IPS DF 6.9 (cell line): ENCODE results near the gene ZNF853.

Source experiments
- DNase-seq: peaks from one replicate; pipeline ENCODE4 v3.0.0-alpha.2; 2013; ENCODE audit warnings: low read depth, low spot score
- H3K27ac ChIP-seq: one replicate; pipeline ENCODE4 v1.5.1; 2013; ENCODE audit warnings: low read length, control low read depth
- H3K27me3 ChIP-seq: 2 replicates; pipeline ENCODE4 v1.6.1; 2013; ENCODE audit warnings: mild to moderate bottlenecking, low read length; ENCODE audit not compliant: control insufficient read depth, insufficient read depth
- H3K36me3 ChIP-seq: 2 replicates; pipeline ENCODE4 v1.6.1; 2013; ENCODE audit warnings: low read length; ENCODE audit not compliant: control insufficient read depth, insufficient read depth
- H3K4me1 ChIP-seq: 2 replicates; pipeline ENCODE4 v1.6.1; 2013; ENCODE audit warnings: low read length; ENCODE audit not compliant: control insufficient read depth, insufficient read depth
- H3K4me3 ChIP-seq: 2 replicates; pipeline ENCODE4 v1.5.1; 2013; ENCODE audit warnings: mild to moderate bottlenecking, low read length
- H3K9me3 ChIP-seq: 2 replicates; pipeline ENCODE4 v1.6.1; 2013; ENCODE audit warnings: low read length, inconsistent platforms; ENCODE audit not compliant: control insufficient read depth, insufficient read depth
- WGBS: extraction: QIAGEN DNeasy Blood & Tissue Kit; methylation state at CpG from one replicate; pipeline ENCODE4 v1.1.7; 2013; ENCODE audit warnings: mixed read lengths, missing lambda C conversion rate; ENCODE audit not compliant: insufficient read length, insufficient coverage; 5-methylcytosine and 5-hydroxymethylcytosine counted together

Gene ZNF853

DNA sequence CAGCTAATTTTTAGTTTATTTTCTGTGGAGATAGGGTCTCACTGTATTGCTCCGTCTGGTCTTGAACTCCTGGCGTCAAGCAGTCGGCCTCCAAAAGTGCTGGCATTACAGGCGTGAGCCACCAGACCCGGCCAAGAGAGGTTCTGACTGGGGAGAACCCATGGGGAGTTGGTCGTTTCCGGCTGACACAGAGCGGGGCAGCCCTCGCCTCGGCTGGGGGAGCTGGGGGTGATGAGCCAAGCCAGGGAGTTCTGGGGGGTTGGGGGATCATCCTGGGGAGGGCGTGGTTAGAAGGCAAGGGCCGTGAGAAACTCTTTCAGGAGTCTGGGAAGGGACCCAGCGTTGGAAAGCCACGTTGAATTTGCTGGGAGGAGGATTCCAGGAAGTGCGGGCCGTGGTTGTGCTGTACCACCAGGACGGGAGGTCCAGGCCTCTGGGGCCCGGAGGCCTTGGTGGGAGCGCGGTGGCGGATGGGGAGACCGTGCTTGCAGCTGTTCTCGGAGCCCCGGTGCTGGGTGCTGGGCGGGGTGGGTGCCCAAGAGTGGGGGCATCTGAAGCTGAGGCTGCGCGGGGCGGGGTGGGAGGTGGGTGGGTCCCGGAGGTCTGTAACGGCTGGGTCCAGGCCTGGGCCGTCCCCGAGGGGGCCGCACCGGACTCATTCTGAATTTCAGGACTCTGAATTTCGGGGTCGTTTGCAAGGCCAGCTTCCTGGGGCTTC, 8.4 kb upstream of the ZNF853 start:
- Histone ChIP-seq H3K4me3 (no peak overlapping the region), H3K36me3 (0 out of 2 replicates have a peak, but pooled peaks cover 3% of the 10 kb centered on the region), H3K4me1 (no peaks in the 10 kb centered on the region), H3K9me3 (no peaks in the 10 kb centered on the region), H3K27ac (no peak overlapping the region), H3K27me3 (no peaks in the 10 kb centered on the region)
- DNase-seq, result no peak
- no CpG with 5 or more reads among the region's 36 CpGs for WGBS

DNA sequence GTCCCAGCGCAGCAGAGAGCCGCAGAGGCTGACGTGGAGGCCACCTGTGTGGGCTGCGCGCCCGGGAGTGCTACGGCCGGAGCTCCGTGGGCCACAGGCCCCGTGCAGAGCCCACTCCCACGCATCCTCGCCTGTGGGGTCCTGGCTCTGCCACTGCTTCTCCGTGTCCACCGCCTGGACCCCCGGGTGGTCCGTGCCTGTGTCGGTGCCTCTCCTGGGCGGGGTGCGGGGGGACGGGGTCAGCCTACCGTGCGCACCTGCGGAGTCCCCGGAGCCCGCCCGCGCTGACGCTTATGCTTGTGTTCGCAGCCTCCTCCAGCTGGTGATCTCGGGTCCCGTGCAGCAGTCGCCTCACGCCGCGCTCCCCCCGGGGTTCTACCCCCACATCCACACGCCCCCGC, 7.8 kb upstream of the ZNF853 start:
- no CpG with 5 or more reads among the region's 38 CpGs for WGBS
- H3K27ac ChIP-seq, result no peak overlapping the region

DNA sequence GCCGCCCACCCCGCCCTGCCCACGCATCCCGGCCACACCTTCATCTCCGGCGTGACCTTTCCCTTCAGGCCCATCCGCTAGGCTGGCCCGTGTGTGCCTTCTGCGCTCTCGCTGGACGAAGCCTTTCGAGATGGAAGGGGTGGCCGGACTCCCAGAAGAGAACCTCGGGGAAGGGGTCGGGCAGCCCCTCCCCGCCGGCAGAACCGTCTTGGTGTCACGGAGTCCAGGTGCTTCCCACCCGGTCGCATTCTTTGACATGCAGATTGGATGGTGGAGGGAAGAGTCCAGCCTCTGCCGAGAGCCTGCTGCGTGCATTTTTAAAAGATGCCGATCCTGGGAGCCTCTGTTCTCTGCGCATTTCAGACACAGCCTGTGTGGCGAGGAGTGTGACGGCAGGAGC, 7.3 kb upstream of the ZNF853 start:
- Histone ChIP-seq H3K4me1 (no peaks in the 10 kb centered on the region), H3K36me3 (no peaks in the 10 kb centered on the region), H3K27me3 (no peaks in the 10 kb centered on the region), H3K27ac (no peak overlapping the region), H3K4me3 (no peak overlapping the region), H3K9me3 (no peaks in the 10 kb centered on the region)
- no CpG with 5 or more reads among the region's 27 CpGs for WGBS
- DNase-seq, result no peak

More for the DNA sequence above, 7.8 kb upstream of the ZNF853 start:
- no peak for DNase-seq
- no peaks in the 10 kb centered on the region for H3K4me1 ChIP-seq
- H3K27me3 ChIP-seq, result no peaks in the 10 kb centered on the region
- no peak overlapping the region for H3K4me3 ChIP-seq
- H3K9me3 ChIP-seq, result no peaks in the 10 kb centered on the region
- no peaks in the 10 kb centered on the region for H3K36me3 ChIP-seq

DNA sequence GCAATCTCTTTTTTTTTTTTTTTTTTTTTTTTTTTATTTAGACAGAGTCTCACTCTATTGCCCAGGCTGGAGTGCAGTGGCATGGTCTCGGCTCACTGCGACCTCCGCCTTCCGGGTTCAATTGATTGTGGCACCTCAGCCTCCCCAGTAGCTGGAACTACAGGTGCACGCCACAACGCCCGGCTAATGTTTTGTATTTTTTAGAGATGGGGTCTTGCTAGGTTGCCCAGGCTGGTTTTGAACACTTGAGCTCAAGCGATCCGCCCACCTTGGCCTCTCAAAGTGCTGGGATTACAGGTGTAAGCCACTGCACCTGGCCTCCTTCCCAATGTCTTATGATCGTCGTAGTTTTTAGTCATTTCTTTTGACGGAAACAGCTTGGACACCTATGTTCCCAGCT, 6.6 kb upstream of the ZNF853 start:
- H3K27ac ChIP-seq, result no peak overlapping the region
- no peak for DNase-seq
- no CpG with 5 or more reads among the region's 12 CpGs for WGBS
- H3K9me3 ChIP-seq, result no peaks in the 10 kb centered on the region
- no peaks in the 10 kb centered on the region for H3K36me3 ChIP-seq
- H3K4me3 ChIP-seq, result no peak overlapping the region
- H3K4me1 ChIP-seq, result peaks cover under 1% of the 10 kb centered on the region; the same call in 1 of the 2 replicates
- H3K27me3 ChIP-seq, result no peaks in the 10 kb centered on the region

GRCh38 chr7:6612819-6613218, 2.6 kb upstream of the ZNF853 start:
- no peak for DNase-seq
- peaks cover 8% of the 10 kb centered on the region; the same call in 1 of the 2 replicates for H3K4me1 ChIP-seq
- H3K27ac ChIP-seq, result no peak overlapping the region
- no peaks in the 10 kb centered on the region for H3K36me3 ChIP-seq
- no peaks in the 10 kb centered on the region for H3K9me3 ChIP-seq
- no CpG with 5 or more reads among the region's 7 CpGs for WGBS
- no peaks in the 10 kb centered on the region for H3K27me3 ChIP-seq
- H3K4me3 ChIP-seq, result no peak overlapping the region

DNA sequence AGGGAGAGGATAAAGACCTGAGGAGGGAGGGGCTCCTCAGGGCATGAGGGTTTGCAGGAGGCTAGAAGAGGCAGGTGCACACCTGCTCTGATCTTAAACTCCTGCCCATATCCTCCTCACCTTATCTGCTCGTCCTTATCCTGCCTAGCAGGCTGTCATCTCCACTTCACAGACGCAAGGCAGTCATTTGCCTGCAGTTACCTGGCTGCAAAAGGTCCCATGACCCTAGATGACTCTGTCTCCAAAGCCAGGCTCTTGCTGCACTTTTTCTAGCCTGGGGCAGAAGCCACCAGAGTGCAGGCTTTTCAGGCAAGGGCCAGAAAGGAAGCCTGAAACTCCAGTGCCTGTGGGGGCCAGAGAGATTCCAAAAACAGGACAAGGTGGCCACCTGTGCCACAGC, 1.7 kb upstream of the ZNF853 start:
- Histone ChIP-seq H3K9me3 (no peaks in the 10 kb centered on the region), H3K36me3 (no peaks in the 10 kb centered on the region), H3K27me3 (no peaks in the 10 kb centered on the region), H3K4me1 (peaks cover 8% of the 10 kb centered on the region; the same call in 1 of the 2 replicates), H3K4me3 (no peak overlapping the region), H3K27ac (no peak overlapping the region)
- DNase-seq, result no peak
- WGBS, result no CpG with 5 or more reads among the region's 2 CpGs

GRCh38 chr7:6615723-6616555, 529 bp downstream of the ZNF853 start:
- H3K4me3 ChIP-seq, result peak overlapping the region; percentile 60
- WGBS, result no CpG with 5 or more reads among the region's 63 CpGs
- H3K4me1 ChIP-seq, result peaks cover 8% of the 10 kb centered on the region; the same call in 1 of the 2 replicates
- H3K9me3 ChIP-seq, result no peaks in the 10 kb centered on the region
- H3K27ac ChIP-seq, result no peak overlapping the region
- no peaks in the 10 kb centered on the region for H3K36me3 ChIP-seq
- H3K27me3 ChIP-seq, result no peaks in the 10 kb centered on the region
- DNase-seq, result no peak

DNA sequence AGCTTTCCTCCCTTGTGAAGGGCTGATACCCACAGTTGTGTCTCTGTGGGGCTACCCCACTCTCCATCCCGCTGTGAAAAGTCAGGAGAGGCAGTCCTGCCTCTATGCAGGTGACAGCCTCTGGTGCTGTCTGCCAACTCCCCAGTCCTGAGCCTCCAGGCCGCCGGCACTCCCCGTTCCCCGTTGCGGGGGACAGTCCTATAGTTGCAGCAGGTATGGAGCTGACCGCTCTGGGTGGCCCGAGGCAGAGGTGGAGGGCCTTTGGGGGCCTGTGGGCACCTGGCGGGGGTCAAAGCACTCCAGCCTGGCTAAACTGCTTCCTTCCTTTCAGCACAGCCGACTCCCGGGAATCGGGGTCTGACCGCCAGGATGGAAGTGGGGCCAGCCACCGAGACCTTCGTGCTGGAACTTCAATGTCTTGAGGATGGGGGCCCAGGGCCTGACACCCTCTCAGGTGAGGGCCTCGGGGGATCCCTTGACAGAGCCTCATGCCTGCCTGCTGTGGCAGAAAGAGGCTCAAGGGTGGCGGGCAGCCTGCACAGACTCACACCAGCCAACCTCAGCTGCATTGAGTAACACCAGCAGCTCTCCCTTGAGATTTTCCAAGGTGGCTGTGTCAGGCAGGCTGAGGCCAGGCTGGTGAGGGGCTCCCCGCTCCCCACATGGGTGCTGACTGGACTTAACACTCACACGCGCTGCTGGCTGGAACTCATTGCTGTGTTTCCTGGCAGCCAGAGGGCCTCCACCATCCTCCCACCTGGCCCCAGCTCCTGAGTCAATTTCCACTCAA, 1.6 kb downstream of the ZNF853 start:
- Histone ChIP-seq H3K4me3 (no peak overlapping the region), H3K27ac (no peak overlapping the region), H3K9me3 (no peaks in the 10 kb centered on the region), H3K27me3 (no peaks in the 10 kb centered on the region), H3K4me1 (peaks cover 8% of the 10 kb centered on the region; the same call in 1 of the 2 replicates), H3K36me3 (peaks cover 10% of the 10 kb centered on the region)
- no CpG with 5 or more reads among the region's 20 CpGs for WGBS
- DNase-seq, result no peak

- Histone ChIP-seq H3K9me3 (no peaks in the 10 kb centered on the region), H3K36me3 (peaks cover 18% of the 10 kb centered on the region), H3K27ac (no peak overlapping the region), H3K4me3 (no peak overlapping the region), H3K4me1 (peaks cover 8% of the 10 kb centered on the region; the same call in 1 of the 2 replicates), H3K27me3 (no peaks in the 10 kb centered on the region)
- no peak for DNase-seq
- WGBS, result no CpG with 5 or more reads among the region's 4 CpGs
Measured at GRCh38 chr7:6618621-6619020, 3.2 kb downstream of the ZNF853 start.

- Histone ChIP-seq H3K4me1 (0 out of 2 replicates have a peak, but pooled peaks cover 1% of the 10 kb centered on the region), H3K27ac (no peak overlapping the region), H3K4me3 (no peak overlapping the region), H3K9me3 (no peaks in the 10 kb centered on the region), H3K27me3 (no peaks in the 10 kb centered on the region), H3K36me3 (peaks cover 18% of the 10 kb centered on the region)
- DNase-seq, result no peak
- no CpG with 5 or more reads among the region's 3 CpGs for WGBS
Measured at GRCh38 chr7:6619961-6620360, 4.6 kb downstream of the ZNF853 start.
